NB4 (cell line): ENCODE results near the gene ATP13A4.

ENCODE experiments used
- CTCF ChIP-seq: IDR thresholded peaks from one replicate; pipeline ENCODE4 v1.5.1; 2012; ENCODE audit warnings: low read depth, low read length
- MAX ChIP-seq: IDR thresholded peaks from 2 replicates; pipeline ENCODE4 v1.6.1; 2011; ENCODE audit warnings: low read depth, low read length
- MYC ChIP-seq: IDR thresholded peaks from 2 replicates; pipeline ENCODE4 v1.6.1; 2011; ENCODE audit warnings: low read depth, low read length
- POLR2A ChIP-seq: IDR thresholded peaks from 2 replicates; pipeline ENCODE4 v1.6.1; 2011; ENCODE audit warnings: mild to moderate bottlenecking; ENCODE audit not compliant: insufficient read length; ENCODE audit errors: extremely low read depth

- TF ChIP-seq POLR2A (no peak), CTCF (no peak), MAX (no peak), MYC (no peak)
Observed at GRCh38 chr3:193367868-193368267, 186.8 kb downstream of the ATP13A4 start.
